Right ventricle myocardium superior (tissue), 1 donor: ENCODE data around the gene ZNF280B. TPM values are rescaled to one million over a fixed set of nuclear protein-coding genes. Genes with fewer than 3 reads are reported as not detected.
A peak's percentile ranks its signal among the peaks of the same experiment; 100 is the strongest.

Source experiments
- ATAC-seq: fragments of 200-7000 bp; cut with Tn5 transposase; one replicate; pipeline ENCODE4 v1.9.1; 2020; ENCODE audit warnings: mild to moderate bottlenecking; ENCODE audit not compliant: poor library complexity
- DNase-seq: peaks from one replicate; pipeline ENCODE4 v3.0.0-alpha.2; 2020
- intact Hi-C: fragments of 100-400 bp; cut with DNase I; formaldehyde crosslinking; loops from one replicate; pipeline ENCODE4 v1.11.2; 2022
- long read RNA-seq: library from polyadenylated mRNA; unstranded; transcript quantifications from one replicate; pipeline ENCODE4 v2.0.0, GENCODE V29; 2021
- total RNA-seq: library from RNA; stranded (reverse); fragmentation: NEBNext Ultra II Directional; extraction: Animal tissue kit (Norgen Biotek cat#: 25700); gene quantifications from one replicate; pipeline ENCODE4 v1.2.1, GENCODE V29; 2021
- donor health status: DM: no; HTN: yes; CAD: no; lungs with severe emphysema.

ZNF280B gene, protein sequence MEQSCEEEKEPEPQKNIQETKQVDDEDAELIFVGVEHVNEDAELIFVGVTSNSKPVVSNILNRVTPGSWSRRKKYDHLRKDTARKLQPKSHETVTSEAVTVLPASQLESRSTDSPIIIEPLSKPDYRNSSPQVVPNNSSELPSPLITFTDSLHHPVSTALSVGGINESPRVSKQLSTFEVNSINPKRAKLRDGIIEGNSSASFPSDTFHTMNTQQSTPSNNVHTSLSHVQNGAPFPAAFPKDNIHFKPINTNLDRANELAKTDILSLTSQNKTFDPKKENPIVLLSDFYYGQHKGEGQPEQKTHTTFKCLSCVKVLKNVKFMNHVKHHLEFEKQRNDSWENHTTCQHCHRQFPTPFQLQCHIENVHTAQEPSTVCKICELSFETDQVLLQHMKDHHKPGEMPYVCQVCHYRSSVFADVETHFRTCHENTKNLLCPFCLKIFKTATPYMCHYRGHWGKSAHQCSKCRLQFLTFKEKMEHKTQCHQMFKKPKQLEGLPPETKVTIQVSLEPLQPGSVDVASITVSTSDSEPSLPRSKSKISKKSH
- 0.43 TPM for total RNA-seq
- long read RNA-seq, result 0 reads

DNA sequence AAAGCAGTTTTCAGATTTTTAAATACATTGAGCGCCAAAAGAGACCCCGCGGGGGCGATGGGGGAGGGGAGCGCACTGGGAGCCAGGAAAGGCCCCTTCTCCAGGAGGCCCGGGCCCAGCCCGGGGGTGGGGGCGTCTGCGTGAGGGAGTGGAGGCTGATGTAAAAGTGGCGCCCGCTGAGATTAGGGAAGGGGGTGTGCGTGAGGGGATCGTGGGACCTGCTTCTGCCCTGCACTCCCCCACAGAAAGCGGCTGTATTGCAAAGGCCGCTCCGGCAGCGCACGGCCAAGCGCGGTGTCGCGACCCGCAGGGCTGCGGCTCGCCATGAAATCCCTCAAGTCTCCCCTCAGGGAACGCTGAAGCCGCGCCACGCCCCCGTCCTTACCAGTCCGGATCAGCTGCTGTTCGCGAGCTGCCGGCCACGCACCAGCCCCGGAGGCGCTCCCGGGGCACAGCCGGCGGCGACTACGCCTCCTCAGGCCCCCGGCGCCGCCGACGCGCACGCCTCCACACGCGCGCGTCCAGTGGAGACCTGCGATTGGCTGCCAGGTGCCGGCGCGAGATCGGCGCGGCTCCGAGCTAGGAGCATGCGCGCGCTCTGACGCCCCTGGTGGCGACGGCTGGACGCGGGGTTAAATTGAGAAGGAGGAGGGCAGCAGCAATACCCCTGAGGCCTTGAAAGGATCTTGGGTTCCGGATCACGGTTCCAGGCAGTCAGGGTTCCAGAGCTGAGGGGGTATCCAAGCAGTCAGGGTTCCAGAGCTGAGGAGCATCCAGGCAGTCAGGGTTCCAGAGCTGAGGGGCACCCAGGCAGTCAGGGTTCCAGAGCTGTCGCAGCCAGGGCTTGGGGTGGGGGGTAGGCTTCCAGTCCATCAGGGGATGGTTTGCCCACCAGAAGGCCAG, at the start of gene ZNF280B:
Gene ZNF280B, minus strand, starts transcription at position 469 of the 903 bp plus-strand sequence. CDS start 19,344 bp downstream, outside the sequence.
- DNase-seq (peak; percentile 74), ATAC-seq (peak; percentile 90)
- intact Hi-C loops, result no loop called here

DNA sequence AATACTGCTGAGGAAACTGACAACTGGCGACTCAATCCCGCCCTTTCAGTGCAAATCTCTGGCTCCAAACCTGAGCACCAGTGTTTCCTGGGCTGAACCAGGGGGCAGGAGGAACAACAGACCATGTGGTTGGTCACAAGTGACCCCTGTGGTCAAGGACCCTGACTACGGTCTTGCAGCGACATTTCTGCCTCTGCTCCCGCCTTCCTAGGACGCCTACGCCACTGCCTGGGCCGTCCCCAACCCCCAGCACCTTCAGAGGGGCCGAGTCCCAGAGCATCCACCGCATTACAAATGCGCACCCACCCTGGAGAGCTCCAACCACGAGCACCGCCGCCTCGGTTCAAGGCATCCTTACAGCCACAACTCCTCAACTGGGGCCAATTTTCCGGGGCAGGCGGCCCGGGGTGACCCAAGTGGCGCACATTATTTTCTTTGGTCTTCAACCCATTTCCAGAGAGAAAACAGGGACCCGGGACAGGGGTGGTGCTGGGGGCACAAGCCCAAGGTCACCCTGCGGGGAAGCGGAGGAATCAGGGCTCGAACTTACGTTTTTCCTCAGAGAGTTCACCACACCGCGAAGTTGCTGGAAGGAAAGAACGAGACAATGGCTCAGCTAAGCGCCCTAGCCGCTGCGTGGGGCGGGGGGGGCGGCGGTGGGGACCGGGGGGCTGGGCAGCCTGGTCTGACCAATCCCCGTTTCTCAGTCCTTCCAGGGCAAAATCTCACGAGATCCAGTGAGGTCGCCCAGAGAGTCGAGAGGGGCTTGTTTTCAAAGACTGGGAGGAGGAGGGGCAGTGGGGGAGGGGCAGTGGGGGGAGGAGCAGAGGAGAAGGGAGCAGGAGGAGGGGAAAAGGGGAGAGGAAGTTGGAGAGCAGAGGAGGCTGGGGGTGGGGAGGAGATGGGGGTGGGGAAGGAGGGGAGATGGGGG, 48.7 kb upstream of the ZNF280B start:
- intact Hi-C loops, result no loop called here
- DNase-seq (no peak), ATAC-seq (no peak)

DNA sequence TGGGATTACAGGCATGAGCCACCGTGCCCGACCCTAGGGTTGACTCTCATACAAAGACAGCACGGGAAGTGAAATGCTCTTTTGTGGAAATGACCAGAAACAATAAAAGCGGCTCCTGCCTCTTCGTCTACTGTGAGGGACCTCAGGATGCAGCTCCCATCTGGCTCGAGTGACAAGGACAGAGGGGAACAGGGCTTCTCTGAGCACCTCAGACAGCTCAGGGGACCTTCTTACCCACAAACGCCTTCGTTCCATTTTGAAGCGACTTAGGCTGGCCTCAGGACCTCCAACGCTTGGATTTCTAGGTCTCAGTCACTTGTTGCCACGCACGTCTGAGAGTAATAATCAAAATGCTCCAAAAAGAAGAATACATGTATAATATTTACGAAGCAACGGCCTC, 48.0 kb upstream of the ZNF280B start:
- intact Hi-C loops, result no loop called here
- ATAC-seq, result no peak

DNA sequence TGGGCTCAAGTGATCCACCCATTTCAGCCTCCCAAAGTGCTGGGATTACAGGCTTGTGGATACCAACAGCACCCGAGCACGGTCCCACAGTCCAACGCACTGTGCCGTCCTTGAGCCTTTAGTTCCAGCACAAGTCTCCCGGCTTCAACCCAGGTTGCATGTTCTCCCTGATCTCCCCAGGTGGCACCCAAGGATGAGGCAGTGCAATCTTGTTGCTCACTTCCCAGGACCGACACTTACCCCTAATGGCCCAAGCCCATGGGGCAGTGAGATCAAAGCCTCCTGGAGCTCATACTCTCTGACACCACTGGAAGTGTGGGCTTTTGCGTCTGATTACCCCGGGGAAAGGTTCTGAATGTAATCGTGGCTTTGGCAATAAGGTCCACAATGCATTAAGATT, 47.1 kb upstream of the ZNF280B start:
- intact Hi-C loops, result no loop called here
- DNase-seq (no peak), ATAC-seq (no peak)

More for the DNA sequence above, 48.0 kb upstream of the ZNF280B start:
- DNase-seq, result no peak

DNA sequence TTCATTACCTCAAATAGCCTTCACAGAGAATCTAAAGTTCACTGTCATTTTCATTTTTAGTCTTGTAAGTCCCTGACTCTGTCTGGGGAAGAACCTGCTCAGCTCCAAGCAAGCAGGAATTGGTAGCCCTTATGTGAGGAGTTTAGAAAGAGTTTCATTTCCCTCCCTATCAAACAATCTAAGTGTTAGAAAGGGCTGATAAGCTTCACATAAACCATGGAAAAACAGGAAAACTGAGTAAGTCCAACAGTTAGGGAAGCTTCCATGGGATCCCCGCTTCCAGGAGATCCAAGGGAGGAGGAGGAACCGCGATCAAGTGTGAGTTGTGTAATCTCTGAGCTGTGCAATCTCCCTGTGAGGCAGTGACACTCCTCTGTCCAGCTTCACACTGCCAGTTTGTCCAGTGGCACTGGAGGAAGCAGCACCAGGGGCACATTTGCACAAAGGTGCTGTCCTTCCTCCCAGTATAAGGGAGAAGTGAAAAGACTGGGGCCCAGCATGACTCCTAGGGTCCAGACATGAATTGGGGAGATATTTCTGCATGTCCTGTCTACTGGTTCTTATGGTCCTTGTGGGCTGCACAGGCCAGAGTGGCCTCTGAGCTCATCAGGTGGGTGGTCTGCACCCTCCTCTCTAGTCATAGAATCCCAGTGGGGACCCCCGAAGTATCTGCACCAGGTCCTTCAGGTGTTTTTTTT, 46.2 kb upstream of the ZNF280B start:
- DNase-seq (no peak), ATAC-seq (no peak)
- intact Hi-C loops, result no loop called here

DNA sequence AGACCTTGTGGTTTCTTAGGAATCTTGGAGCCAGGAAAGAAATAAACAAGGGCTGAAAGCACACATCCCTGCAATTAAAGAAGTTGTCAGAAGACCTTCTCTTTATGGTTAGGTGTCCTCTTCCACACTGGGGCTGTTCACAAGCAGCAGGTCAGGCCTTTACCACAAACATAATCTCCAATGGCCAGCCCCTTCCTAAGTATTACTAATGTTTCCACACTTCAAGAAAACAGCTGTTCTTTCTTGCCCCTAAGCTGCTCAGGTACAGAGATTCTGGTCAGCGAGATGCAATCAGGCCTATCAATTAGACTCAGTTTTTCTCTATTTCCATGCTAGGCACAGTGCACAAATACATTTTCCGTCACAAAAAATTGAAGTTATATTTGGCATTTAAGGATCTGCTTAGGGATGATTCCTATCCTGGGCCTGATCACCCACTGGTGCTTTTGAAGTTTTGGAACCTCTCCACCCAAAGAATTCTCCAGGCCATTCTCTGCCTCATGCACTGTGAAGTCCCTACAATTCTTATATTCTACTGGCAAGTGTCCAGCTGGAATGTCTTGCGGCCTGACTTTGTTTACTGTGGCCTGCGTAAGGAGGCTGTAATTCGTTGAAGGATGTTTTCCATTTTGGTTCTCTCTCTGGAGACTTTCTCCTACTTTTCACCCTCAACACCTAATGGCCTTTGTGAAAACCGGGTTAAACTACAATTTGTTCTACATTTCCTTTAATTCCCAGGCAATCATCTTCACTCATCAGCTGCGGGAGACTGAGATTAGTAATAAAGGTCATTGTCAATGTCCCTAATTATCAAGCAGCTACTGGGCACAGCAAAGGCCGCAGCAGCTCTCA, 45.4 kb upstream of the ZNF280B start:
- ATAC-seq (no peak), DNase-seq (no peak)
- intact Hi-C loops, result no loop called here

DNA sequence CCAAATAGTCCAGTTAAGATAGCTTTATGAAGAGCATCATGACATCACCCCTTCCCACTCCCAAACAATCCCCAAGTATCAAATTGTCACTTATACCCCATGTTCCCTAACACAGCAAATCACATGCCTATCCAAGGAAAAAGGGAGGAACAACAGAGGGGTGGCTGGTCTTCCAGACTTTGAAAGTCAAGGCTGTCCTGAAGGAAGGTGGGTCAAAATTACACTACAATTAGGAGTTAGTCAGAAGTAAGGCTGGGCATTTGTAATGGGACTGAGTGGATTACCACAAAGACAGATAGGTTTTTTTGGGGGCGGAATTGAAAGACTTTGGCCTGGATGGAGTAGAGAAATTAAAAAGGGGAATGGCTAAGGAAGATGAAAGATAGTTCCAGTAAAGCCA, 44.6 kb upstream of the ZNF280B start:
- ATAC-seq (no peak), DNase-seq (no peak)
- intact Hi-C loops, result no loop called here

DNA sequence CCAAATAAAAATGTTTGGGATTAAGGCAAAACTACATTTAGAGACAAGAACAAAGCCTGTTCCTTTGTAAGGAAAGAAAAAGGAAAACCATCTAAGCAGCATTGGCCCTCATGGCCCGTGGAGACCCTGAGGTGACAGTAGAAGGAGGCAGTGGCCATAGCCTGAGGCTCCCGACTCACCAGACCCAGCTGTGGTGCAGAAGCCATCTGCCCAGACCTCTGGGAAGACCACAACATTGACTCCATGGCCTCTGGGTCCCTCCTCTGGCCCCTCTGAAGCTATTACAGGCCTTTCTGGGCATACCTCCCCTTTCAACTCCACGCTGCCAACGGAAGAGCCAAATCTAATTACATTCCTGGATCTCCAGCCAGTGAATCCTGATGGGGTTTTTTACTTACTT, 44.1 kb upstream of the ZNF280B start:
- ATAC-seq, result no peak
- no peak for DNase-seq
- intact Hi-C loops, result no loop called here

DNA sequence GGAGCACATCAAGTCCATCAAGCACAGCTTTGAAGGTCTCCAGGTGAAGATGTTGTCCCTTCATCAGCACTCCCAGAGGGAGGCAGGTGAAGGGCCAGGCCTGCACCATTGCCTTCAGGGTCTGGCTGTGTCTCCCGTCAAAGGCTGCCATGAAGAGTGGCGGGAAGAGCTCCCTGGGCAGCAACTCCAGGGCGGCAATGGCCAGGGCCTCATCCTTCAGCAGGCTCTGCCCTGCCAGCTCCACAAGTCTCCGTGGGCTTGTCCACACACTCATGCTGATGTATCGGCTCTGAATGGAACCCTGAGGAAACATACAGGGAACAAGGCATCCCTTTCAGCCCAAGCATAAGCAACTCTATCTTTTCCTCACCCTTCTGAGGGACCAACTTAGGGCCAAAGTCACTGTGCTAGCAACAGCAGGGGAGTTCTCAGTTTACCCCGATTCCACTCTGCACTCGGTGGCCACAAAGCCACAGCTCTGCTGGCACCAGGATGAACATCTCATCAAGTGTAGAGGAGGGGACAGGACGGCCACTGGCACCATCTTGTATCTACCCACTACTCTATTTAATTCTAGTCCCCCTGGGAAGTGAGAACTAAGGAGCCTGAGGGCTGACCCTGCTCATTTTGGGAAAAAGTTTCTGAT, 42.4 kb upstream of the ZNF280B start:
- ATAC-seq, result no peak
- no peak for DNase-seq
- intact Hi-C loops, result no loop called here

DNA sequence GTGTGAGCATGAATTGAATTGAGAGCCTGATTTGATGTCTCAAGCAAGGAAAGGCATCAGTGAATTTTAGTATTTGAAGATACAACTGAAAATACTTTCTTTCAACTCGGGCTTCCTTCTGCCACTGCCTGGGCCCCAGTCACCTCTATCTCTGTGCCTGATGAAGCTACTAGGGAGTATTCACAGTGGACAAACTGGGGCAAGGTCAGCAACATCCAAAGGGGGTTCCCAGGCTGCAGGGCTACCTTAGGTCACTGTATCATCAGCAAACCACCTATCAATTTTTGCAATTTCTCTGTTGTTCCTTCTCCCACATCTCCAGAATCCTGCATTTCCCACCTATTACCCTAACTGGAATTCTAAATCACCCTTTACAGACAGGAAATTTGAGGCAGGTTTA, 40.4 kb upstream of the ZNF280B start:
- ATAC-seq (no peak), DNase-seq (no peak)
- intact Hi-C loops, result no loop called here

DNA sequence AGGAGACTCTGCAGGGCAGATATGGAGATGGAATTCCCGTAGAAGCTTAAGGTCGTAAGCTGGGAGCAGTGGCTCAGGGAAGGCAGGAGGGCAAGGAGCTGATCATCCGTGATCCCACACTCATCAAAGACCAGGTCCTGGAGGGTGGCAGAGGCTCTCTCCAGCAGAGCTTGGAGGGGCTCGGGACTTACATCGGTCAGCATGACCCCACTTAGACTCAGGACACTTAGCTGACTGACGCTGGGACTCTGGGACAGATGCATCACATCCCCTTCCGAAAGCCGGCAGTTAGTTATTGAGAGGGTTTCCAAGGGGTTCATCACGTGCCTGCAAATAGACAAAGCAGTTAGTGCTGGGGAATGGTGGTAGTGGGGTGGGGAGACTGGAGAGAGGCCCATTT, 39.8 kb upstream of the ZNF280B start:
- DNase-seq (no peak), ATAC-seq (no peak)
- intact Hi-C loops, result no loop called here

DNA sequence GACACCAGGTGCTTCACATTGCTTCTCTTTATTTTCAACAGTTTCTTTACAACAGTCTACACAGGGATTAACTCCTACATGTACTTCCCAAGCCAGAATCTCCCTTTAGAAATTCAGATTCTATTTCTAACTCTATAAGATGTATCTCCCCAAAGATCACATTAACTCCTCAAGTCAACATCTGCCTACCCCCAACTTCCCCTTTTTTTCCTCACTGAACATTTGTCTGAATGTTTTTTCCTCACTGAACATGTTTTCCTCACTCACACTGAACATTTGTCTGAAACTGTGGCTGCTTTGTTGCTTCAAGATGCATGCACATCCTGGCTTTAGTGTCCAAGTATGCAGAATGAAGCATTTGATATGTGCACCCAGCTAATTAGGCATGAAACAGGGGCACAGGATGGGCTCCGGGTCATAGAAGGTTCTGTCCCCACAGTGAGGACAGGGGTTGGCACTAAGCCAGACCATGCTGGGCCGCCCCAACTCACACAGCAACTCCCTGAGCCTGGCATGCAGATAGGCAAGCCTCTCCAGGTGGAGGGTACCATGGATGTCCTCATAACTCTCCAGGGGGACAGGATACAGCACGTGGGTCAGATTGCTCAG, 39.3 kb upstream of the ZNF280B start:
- intact Hi-C loops, result no loop called here
- ATAC-seq (no peak), DNase-seq (no peak)

DNA sequence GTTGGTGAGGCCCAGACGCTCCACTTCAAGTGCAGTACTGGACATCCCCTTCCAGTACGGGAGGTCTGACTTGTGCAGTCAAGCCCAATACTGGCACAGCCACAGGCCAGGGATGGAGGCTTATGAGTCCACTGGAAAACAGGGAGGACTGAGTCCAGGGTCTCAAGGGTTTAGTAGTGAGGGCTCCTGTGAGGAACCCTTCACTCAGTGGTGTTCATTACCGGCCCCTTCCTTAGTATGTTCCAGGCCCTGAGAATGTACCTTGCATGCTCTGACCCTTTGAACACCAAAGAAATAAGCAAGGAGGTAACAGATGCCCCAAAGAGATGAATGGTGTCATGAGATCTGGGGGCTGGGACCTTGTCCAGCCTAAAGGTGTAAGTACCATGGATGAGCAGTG, 38.7 kb upstream of the ZNF280B start:
- ATAC-seq (no peak), DNase-seq (no peak)
- intact Hi-C loops, result no loop called here

DNA sequence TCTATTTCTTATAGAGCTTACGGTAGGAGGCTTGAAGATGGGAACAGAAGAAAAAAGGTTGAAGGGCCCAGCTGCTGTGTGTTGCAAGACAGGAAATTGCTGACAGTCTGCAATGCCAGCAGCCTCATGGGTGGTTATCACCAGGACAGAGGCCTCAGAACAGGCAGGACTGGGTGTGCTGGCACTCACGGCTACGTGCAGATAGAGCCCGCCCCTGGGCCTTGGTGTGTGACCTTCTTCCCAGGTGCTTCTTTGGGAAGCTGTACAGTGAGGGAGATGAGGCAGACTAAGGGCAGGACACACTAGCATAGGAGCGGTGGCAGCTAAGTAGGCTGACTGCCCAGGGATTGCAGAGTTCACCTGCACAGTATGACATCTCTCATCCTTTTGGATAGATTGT, 37.9 kb upstream of the ZNF280B start:
- DNase-seq (peak; percentile 46), ATAC-seq (peak; percentile 59)
- intact Hi-C loops, result no loop called here

DNA sequence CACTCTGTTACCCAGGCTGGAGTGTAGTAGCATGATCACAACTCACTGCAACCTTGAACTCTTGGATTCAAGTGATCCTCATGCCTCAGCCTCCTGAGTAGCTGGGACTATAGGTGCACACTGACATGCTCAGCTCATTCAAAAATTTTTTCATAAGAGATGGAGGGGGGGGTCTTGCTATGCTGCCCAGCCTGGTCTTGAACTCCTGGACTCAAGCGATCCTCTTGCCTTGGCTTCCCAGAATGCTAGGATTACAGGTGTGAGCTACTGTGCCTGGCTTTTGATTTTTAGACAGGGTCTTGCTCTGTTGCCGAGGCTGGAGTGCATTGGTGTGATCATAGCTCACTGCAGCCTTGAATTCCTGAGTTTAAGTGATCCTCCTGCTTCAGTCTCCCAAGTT, 36.5 kb upstream of the ZNF280B start:
- ATAC-seq (no peak), DNase-seq (no peak)
- intact Hi-C loops, result no loop called here

DNA sequence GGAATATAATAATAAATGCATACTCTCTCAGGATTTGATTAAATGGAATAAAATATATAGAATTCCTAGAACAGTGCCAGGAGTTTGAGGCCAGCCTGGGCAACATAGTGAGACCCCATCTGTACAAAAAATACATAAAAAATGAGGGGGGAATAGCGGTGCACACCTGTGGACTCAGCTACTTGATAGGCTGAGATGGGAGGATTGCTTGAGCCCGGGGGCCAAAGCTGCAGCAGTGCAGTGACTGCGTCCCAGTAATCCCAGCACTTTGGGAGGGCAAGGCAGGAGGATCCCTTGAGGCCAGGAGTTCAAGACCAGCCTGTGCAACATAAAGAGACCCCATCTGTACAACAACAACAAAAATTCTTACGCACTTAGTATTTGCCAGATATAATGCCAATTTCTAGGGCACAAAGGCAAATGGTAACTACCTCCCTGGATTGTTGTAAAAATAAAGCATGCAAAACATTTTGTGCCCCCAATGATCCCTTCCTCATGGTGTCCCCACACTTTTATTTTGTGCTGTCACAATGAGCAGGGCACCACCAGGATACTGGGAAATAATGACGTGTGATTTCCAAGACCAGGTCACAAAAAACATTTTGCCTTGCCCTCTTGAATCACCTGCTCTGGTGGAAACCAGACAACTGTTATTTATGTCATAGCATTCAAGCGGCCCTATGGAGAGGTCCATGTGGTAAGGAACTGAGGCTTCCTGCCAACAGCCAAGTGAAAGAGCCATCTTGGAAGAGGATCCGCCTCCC, 29.9 kb upstream of the ZNF280B start:
- ATAC-seq (no peak), DNase-seq (no peak)
- intact Hi-C loops, result no loop called here
